GM19397 (cell line): ENCODE measurements around the gene NRARP.
A peak's percentile ranks its signal among the peaks of the same experiment; 100 is the strongest.

Source experiments
- ATAC-seq: cut with Tn5 transposase; IDR thresholded peaks from one replicate; pipeline ENCODE4 v1.9.1; 2021; ENCODE audit warnings: mild to moderate bottlenecking, moderate library complexity; ENCODE audit not compliant: unreplicated experiment

Gene NRARP

GRCh38 chr9:137278721-137279711 lies 23.1 kb downstream of the NRARP start:
- no peak for ATAC-seq

GRCh38 chr9:137278061-137278701 lies 23.9 kb downstream of the NRARP start:
- ATAC-seq: peak; percentile 8

- ATAC-seq: peak; percentile 64
Measured at GRCh38 chr9:137277329-137278041, 24.6 kb downstream of the NRARP start, which contains the start of gene TOR4A. Gene TOR4A, plus strand, starts transcription at chr9:137277726. Its CDS starts 964 bp downstream, at chr9:137278690.

- no peak for ATAC-seq
Measured at GRCh38 chr9:137276473-137277328, 25.4 kb downstream of the NRARP start.

GRCh38 chr9:137275588-137276472 lies 26.2 kb downstream of the NRARP start:
- no peak for ATAC-seq

- ATAC-seq: no peak
Measured at GRCh38 chr9:137275203-137275587, 26.9 kb downstream of the NRARP start.

- ATAC-seq: no peak
Measured at GRCh38 chr9:137273611-137274320, 28.3 kb downstream of the NRARP start.

- ATAC-seq: no peak
Measured at GRCh38 chr9:137273095-137273490, 29.0 kb downstream of the NRARP start.

GRCh38 chr9:137272241-137273094 lies 29.6 kb downstream of the NRARP start:
- no peak for ATAC-seq

GRCh38 chr9:137271696-137272076 lies 30.4 kb downstream of the NRARP start:
- no peak for ATAC-seq

GRCh38 chr9:137270929-137271695 lies 31.0 kb downstream of the NRARP start:
- no peak for ATAC-seq

GRCh38 chr9:137269231-137269772 lies 32.8 kb downstream of the NRARP start:
- ATAC-seq: no peak

- no peak for ATAC-seq
Measured at GRCh38 chr9:137268538-137269201, 33.4 kb downstream of the NRARP start.

- no peak for ATAC-seq
Measured at GRCh38 chr9:137267933-137268355, 34.1 kb downstream of the NRARP start.

GRCh38 chr9:137266585-137267453 lies 35.3 kb downstream of the NRARP start:
- ATAC-seq: no peak
